GM18507 (cell line): Measurements from ENCODE around the gene SLC22A23.

Experiments
- DNase-seq: peaks from one replicate; pipeline ENCODE4 v3.0.0; 2011; ENCODE audit warnings: low read depth; ENCODE audit not compliant: insufficient read length; ENCODE audit errors: extremely low spot score
- FAIRE-seq: peaks from 2 replicates; lab custom pipeline; 2011; peaks lifted over from hg19 to GRCh38; lab: Jason Lieb, UNC

The SLC22A23 gene

GRCh38 chr6:3447005-3447404 is 9.8 kb downstream of the SLC22A23 start:
- FAIRE-seq, result no peak
- no peak for DNase-seq

DNA sequence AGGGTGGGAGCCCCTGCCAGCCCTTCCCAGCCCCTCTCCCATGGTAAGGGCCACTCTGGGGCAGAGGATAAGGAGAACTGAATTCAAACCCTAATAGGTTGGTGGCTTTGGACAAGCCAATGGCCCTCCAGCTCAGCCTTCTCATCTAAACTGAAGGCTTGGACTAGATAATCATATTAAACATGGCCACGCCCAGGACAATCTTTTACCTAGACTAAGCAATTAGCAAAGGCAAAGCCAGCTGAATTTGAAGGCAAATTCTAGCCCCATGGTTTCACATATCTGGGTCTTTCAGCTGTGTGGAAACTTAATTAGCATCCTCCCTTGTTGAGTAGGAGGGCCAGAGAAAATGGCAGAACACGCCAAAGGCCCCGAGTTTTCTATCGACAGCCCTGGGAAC is 10.7 kb downstream of the SLC22A23 start:
- DNase-seq (no peak), FAIRE-seq (no peak)

DNA sequence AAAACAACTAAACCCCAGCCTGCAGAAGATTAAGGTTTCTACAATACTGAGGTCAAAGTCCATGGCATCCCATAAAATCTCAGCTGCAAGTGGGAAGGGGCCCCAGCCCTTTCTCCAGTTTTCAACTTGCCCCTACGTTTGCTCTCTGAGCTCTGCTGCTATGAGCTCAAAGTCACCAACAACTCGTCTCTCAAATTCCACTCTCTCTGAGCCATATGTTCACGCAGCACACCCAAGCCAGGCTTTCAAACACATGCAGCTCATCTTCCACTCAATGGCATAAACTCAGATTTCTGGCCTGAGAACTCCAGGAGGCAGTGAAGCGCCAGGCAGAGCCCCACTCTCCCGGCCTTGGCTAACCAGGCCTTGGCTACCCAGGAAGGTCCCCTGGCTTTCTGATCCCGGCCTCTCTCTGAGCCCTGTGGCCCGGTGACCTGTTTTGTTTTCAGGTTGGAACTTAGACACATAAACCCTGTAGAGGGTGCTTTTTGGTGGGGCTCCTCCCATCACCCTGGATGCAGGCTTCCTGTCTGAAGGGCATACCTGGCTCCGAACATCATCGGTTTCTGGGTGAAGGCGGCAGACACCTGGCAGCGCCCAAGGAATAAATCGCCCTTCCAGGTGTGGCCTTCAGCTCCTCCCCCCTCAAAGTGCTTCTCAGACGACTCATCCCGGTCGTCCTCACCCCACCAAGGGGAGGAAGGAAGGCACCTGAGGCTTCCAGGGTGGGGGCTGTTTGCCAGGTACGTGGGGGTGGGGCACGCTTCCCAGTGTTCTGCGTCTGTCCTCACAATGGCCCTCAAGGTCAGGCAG is 12.4 kb downstream of the SLC22A23 start:
- DNase-seq (no peak), FAIRE-seq (no peak)

DNA sequence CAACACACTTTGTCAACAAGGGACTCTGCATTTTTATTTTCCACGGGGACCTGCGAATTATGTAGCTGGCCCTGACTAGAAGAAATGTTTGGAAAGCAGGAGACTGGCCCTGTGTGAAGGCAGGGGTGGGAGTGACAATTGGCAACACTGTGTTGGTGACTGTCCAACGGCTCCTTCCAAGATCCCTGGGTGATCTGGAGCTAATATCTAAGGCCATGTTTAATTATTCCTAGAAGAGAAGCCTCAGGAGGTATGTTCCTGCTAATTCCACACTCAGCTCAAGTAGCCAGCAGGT is 13.7 kb downstream of the SLC22A23 start:
- FAIRE-seq, result no peak

GRCh38 chr6:3442431-3443220 is 14.2 kb downstream of the SLC22A23 start:
- DNase-seq, result no peak

More for the DNA sequence above, 13.7 kb downstream of the SLC22A23 start:
- no peak for DNase-seq

GRCh38 chr6:3440911-3441310 is 15.9 kb downstream of the SLC22A23 start:
- FAIRE-seq (no peak), DNase-seq (no peak)

More at GRCh38 chr6:3442431-3443220, 14.2 kb downstream of the SLC22A23 start:
- FAIRE-seq, result no peak

GRCh38 chr6:3439961-3440360 is 16.9 kb downstream of the SLC22A23 start:
- no peak for DNase-seq
- FAIRE-seq, result no peak

GRCh38 chr6:3438190-3439167 is 18.4 kb downstream of the SLC22A23 start:
- no peak for FAIRE-seq
- no peak for DNase-seq

DNA sequence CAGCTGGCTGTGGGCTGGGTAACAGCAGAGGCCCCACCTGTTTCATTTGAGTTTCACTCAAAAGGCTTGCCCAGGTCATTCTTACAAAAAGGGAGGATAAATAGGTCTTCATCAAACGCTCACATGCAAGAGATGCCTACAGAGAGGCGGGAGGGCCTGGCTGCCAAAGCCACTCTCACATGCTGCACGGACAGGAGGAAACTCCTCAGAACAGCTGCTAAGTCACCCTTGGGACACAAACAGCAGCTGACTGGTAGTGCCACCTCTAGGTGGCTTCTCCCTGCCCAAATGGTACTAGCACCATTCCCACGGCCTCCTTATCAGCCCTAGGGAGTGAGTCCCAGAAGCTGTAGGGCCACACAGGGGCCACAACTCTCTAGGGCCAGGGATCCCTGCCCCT is 23.8 kb downstream of the SLC22A23 start:
- DNase-seq (no peak), FAIRE-seq (no peak)

DNA sequence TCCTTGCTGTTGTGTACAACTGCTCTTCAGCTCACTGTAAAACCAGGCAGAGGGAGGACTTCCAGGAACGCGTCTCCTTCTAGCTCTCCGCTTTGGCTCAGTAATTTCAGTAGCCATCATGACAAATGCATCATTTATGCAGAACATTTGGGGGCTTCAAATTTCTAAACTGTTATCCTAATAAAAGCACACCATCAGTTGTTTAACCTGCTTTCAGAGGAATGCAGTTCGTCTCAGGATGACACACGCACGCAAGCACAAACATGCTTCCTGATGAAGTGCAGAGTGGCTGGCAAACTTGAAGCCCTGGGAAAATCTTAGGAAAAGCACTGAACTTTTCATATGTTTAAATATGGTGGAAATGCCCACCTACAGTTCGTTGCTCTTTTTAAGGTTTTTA is 24.4 kb downstream of the SLC22A23 start:
- DNase-seq, result no peak
- no peak for FAIRE-seq

DNA sequence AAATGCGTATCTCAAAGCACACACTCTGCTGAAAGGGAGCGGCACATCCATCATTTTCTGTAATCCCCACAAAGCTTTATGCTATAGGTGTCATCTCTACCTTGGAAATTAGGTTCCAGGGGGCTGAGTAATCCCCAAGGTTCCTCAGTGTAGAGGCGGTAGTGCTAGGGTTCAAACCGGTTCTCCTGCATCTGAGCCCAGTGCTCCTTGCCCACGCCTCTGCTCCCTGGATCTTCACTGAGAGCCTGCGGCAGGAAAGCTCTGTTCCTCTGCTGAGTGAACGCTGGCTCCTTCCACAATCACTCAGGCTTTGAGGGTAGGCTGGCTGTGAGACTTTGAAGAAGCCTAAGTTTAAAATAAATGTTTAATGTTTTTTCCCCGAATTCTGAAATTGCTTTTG is 24.9 kb downstream of the SLC22A23 start:
- FAIRE-seq, result no peak

DNA sequence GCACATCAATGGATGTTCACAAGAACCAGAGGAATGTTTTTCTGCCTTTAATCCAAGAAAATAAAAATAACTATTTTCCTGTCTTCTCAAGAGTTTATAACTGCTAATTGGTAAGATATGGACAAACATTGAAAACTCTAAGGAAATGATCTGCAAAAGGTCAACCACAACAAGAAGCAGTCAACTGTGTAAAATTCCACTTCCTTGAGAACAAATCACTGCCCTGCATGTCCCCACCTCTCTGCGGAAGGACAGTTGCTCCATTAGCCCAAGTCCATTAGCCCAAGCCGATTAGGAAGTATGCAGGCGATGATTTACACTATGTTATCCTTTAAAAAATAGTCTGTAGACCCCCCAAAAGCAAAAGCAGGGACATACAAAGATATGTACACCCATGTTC is 27.6 kb downstream of the SLC22A23 start:
- DNase-seq, result no peak
- FAIRE-seq, result no peak

More for the DNA sequence above, 24.9 kb downstream of the SLC22A23 start:
- no peak for DNase-seq

DNA sequence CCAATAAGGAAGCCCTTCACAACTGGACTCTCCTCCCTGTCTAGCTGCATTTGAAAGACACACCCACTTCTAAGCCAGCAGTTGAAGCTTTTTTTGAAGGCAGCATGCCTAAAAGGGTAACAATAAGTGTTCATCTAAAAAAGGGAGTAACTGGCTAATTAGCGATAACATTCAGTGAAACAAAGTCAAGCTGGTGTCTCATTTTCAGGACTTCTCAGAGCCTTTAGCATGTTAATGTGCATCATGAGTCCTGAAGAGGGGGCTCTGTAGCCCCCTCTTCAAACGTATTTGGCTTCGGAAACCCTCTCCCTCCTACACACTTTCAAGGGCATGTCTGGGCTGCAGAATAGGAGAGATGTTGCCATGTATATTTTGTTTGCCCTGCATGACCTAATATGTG is 28.1 kb downstream of the SLC22A23 start:
- no peak for DNase-seq
- FAIRE-seq, result no peak

DNA sequence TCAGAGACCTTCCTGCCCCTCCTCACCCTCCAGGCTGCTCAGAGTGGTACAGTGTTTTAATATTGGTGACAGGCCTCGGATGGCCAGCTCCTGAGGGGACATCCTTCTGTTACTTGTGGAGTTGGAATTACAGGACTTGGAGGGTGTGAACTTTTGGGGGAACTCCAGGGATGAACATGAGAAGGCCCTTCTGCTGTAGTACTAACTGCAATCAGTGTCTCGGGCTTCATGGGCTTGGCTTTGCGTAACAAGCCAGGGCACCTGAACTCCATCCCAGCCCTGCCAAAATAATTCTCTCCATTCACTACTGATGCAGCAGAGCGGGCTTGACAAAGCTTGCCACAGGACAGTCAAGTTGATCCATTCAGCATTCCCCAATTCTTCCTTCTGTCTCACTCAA is 28.6 kb downstream of the SLC22A23 start:
- no peak for DNase-seq
- FAIRE-seq, result no peak

GRCh38 chr6:3427687-3428085 is 29.2 kb downstream of the SLC22A23 start:
- DNase-seq (no peak), FAIRE-seq (no peak)

- FAIRE-seq (no peak), DNase-seq (no peak)
These were observed 29.7 kb downstream of the SLC22A23 start for GRCh38 chr6:3426927-3427686.

GRCh38 chr6:3426091-3426926 is 30.5 kb downstream of the SLC22A23 start:
- FAIRE-seq, result no peak
- DNase-seq, result no peak

DNA sequence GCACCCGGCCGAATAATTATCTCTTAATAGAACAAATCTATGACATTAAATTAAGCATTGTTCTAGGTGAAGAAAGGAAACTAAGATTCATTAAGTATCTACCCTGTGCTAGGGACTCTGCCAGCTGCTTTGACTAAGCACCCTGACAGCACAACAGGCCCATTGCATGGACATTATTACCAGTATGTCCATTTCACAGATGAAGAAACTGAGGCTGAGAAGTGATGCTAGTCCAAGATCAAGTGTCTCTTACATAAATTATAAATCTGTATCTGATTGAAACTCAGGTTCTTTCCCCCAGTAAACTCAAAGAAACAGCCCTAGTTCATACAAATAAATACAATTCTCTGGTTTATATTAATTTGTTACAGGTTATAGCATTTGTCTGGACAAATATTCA is 31.3 kb downstream of the SLC22A23 start:
- FAIRE-seq, result no peak

More for the DNA sequence above, 31.3 kb downstream of the SLC22A23 start:
- DNase-seq, result no peak
